GM18508 (cell line): Measurements from ENCODE around the gene TMC5.

ENCODE experiments used
- ATAC-seq: cut with Tn5 transposase; IDR thresholded peaks from one replicate; pipeline ENCODE4 v1.9.1; 2021; ENCODE audit warnings: moderate number of reproducible peaks; ENCODE audit not compliant: insufficient read depth, unreplicated experiment

The TMC5 gene

GRCh38 chr16:19450186-19450585 is 32.5 kb downstream of the TMC5 start:
- no peak for ATAC-seq

GRCh38 chr16:19458722-19459379 is 41.2 kb downstream of the TMC5 start:
- ATAC-seq: no peak

- ATAC-seq: no peak
Observed at GRCh38 chr16:19460397-19460796, 42.7 kb downstream of the TMC5 start.

- ATAC-seq: no peak
Observed at GRCh38 chr16:19463468-19464315, 46.0 kb downstream of the TMC5 start.

- ATAC-seq: no peak
Observed at GRCh38 chr16:19468300-19468699, 50.6 kb downstream of the TMC5 start.

GRCh38 chr16:19472482-19472881 is 54.8 kb downstream of the TMC5 start:
- no peak for ATAC-seq

GRCh38 chr16:19474617-19475016 is 56.9 kb downstream of the TMC5 start:
- no peak for ATAC-seq

- ATAC-seq: no peak
Observed at GRCh38 chr16:19478505-19478904, 60.8 kb downstream of the TMC5 start.

- ATAC-seq: no peak
Observed at GRCh38 chr16:19479302-19479721, 61.6 kb downstream of the TMC5 start.

- no peak for ATAC-seq
Observed at GRCh38 chr16:19481296-19481695, 63.6 kb downstream of the TMC5 start.

GRCh38 chr16:19481769-19482168 is 64.1 kb downstream of the TMC5 start:
- ATAC-seq: no peak

- ATAC-seq: no peak
Observed at GRCh38 chr16:19482291-19482690, 64.6 kb downstream of the TMC5 start.

- no peak for ATAC-seq
Observed at GRCh38 chr16:19484096-19484495, 66.4 kb downstream of the TMC5 start.

- no peak for ATAC-seq
Observed at GRCh38 chr16:19485611-19486010, 67.9 kb downstream of the TMC5 start.

GRCh38 chr16:19486051-19486450 is 68.4 kb downstream of the TMC5 start:
- no peak for ATAC-seq

GRCh38 chr16:19486750-19487325 is 69.2 kb downstream of the TMC5 start:
- ATAC-seq: no peak

GRCh38 chr16:19488213-19488640 is 70.5 kb downstream of the TMC5 start:
- no peak for ATAC-seq

- no peak for ATAC-seq
Observed at GRCh38 chr16:19490619-19491018, 72.9 kb downstream of the TMC5 start.

GRCh38 chr16:19497176-19497575 is 79.5 kb downstream of the TMC5 start:
- ATAC-seq: no peak

GRCh38 chr16:19499006-19499405 is 81.3 kb downstream of the TMC5 start:
- no peak for ATAC-seq

GRCh38 chr16:19499481-19499880 is 81.8 kb downstream of the TMC5 start:
- ATAC-seq: no peak
